HG03159 (cell line): ENCODE data around the gene PLAC1.

ENCODE experiments used
- ATAC-seq: cut with Tn5 transposase; IDR thresholded peaks from one replicate; pipeline ENCODE4 v1.9.1; 2021; ENCODE audit warnings: mild to moderate bottlenecking, moderate library complexity; ENCODE audit not compliant: unreplicated experiment

PLAC1 gene

DNA sequence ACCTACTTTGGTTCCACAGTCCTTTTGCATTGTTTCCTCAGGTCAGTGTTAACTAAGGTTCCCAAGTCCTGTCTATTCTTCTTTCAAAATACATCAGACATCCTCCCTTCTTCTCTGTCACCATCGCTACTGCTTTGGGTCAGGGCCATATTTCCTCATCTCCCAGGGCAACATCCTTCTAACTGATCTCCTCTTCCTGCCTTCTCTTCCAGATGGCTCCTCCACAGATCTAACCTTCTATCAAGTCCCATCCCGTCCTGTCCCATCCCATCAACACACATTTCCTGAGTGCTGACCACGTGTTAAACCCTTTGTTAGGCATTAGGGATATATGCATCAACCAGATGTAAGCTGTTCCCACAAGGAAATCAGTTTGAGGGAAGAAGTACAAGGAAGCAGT is 25.9 kb downstream of the PLAC1 start:
- no peak for ATAC-seq

DNA sequence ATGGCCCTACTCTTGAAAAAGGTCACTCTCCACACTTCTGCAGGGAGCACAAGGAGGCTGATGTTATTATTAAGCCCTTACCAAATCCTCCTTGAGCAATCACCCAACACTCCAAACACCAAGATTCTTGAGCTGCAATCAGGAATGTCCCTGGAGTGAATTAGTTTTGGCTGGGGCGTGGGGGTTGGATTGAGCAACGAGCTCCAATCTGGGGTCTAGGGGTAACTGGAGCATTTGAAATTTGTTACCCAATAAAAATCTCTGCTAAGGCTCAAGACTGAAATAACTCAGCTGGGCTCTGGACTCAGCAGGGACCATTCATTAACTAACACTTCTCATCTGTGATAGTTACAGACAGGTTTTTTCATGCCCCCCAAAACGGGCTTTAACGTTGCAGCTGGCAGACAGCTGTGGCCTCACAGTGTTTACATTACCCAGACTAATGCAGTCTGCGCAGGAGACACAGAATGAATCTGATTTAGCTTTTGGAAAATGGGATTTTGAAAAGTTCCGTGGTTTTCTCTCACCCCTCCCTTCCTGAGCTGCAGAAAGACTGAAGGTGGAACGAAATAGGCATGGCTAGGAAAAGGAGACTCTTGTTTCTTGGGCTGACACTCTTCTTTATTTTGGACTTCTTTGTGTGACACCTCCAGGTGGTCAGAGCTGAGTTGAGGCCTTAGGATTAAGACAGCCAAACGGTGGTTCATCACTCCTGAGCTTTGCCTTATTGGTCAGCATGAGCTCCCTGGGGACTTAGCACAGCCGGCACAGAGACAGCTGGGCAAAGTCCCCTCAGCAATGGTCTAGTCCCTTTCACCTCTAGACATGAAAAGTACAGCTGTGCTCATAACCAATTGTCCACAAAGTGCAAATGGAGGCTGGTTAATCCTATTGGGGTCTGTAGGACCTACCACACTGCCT is 26.6 kb downstream of the PLAC1 start:
- ATAC-seq = no peak

DNA sequence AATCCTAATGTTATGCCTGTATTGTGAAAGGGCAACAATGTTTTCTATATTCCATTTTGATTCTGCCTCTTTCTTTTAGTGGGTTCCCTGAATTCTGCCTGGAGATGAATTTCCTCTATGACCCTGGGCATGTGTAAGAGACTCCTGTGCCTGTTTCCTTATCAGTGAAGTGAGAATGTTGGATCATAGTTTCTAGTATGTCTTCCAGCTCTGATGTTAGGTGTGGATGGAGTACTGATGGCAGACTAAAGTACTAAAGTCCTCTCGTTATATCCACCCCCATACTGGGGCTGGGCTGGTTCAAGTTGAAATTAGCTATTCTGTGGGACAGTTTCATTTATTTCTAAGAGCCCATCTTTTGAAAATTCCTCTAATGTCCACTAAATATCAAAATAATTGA is 29.6 kb downstream of the PLAC1 start:
- ATAC-seq = no peak

DNA sequence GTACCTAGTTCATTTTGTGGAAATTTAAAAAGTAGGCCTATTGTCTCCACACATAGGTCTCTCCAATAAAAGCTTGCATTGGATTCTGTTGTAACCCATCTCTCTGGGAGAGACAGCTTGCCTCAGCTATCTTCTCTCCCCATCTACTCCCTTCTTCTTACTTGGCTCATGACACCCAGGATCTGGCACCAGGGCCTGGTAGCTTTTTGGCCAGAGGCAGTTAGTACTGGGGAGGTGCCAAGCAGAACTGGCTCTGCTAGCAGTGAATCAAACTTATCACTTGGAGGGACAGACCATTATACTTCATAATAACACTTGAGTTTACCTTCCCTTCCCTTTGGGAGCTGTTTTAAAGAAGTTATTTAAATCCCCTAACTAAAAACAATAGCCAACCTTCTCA is 31.8 kb downstream of the PLAC1 start:
- no peak for ATAC-seq

DNA sequence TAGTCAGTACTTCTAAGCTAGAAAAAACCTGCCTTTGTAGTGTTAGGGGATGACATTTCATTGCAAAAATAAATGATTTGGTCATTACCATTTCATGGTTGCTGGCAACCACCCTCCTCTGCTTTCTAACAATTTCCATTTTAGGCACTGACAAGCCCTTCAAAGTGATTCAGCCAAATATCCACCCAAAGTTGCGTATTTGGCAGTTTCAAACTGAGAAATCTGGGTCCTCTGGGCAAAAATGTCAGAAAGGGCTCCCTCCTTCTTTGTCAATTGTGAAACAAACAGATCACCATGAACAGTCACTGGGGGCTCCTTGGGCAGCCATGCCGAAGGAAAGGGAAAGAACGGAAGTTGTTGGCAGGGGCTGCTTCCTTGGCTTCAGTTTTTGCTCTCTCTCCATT is 33.0 kb downstream of the PLAC1 start:
- ATAC-seq = no peak

DNA sequence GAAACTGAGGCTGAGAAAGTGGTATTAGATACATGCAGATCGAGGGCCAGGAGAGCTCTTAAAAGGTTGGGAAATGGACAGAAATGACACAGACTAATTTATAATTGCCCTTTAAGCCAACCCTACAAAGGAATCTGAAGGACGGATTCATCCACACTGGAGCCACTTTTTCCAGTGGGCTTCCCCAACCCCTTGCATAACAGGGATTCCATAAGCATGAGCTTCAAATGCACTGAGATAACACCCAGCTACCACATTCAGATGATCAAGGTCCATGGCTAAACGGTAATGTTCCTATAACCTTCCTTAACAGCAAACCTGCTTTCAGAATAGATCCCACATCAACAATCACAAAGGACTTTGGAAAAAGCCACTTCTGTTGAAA is 34.2 kb downstream of the PLAC1 start:
- no peak for ATAC-seq

DNA sequence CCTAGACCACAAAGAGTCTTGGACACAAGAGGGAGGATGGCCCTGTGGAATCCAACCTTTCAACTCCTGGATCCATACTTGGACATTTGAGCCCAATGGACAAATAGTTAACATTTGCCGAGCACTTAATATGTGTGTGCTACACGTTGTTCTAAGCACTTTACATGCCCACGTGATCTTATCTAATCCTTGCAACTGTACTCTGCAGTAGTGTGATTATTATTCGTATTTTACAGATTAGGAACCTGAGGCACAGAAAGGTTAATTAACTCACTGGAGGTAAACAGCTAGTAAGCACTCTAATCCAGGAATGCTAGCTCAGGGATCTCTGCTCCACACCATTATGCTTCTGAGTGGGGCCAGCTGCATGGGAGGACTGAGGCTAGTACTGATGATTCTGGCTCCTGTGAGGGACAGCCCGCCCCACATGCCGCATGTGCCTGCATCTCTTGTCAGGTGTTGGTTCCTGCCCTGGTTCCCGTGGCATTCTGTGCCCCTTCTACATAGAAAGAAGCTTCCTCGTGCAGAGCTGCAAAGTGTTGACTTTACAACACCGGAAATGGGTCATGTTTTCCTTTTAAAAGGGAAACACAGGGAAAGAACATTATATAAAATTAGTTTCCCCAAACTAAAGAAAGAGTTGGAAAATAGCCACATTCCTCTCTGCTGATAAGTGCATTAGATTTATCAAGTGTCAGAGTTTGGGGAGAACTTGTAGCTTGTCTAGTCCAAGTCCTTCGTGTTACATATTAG is 34.8 kb downstream of the PLAC1 start:
- no peak for ATAC-seq

DNA sequence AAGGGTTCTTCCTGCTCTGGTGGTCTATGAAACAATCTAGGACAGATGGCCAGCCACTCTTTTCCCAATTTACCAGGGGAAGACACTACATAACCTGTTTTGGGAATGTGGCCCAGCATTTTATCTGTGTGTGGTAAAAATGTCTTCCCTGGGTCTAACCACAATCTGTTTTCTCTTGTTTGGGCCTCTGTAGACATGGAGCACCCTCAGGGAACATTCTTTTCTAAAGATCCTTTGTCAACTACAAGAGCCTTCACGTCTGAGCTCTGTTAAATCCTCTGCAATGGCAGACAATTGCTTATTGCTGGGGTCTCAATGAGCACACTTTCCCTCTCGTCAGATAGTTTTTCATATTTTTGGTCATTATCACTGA is 35.5 kb downstream of the PLAC1 start:
- no peak for ATAC-seq

DNA sequence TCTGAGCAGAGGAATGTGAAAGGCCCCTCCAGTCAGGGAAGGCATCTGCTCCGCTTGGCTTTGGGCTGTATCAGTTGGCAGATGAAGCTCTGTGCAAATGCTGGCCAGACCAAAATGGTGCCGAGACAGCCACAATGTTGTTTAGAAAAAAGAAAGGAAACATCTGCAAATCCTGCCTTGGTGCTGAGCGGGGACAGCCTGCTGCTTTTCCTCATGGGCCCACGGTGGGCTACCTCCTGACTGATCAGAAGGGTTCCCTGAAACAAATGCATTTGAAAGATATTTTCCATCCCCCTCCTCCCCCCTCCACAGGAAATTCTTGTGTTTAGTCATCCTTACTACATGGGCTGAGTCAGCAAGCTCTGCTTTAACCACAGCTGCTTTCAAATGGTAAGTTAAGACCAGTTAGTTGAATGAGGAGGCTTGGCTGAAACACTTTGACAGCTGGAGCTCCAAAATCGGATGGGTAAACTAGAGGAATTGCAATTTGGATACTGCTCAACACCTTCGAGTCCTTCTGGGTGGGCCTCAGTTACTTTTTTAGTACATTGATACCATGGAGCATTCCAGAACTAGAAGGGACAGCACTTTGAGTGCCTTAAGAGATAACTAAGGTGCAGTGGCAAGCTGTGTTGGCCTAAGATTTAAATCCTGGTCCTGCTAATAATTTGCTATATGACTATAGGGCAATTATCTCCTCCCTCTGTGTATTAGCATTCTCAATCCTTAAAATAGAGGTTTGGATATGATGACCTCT is 36.0 kb downstream of the PLAC1 start:
- peak; percentile 81 for ATAC-seq

DNA sequence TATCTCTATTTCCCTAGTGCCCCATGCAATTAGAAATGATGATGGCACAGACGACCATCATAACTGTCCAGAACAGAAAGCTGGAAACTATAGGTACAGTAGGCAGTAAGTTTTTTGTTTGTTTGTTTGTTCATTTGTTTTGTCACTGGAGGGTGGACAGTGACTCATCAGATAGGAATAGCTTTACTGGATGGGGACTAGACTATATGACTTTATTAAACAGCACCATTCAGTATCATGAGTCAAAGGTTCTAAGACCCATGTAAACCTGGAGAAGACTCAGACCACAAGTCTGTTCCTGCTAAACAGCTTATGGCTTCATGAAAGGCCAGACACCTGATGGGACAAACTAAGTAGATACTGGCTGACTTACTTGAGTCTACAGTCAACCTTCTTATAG is 38.4 kb downstream of the PLAC1 start:
- no peak for ATAC-seq

DNA sequence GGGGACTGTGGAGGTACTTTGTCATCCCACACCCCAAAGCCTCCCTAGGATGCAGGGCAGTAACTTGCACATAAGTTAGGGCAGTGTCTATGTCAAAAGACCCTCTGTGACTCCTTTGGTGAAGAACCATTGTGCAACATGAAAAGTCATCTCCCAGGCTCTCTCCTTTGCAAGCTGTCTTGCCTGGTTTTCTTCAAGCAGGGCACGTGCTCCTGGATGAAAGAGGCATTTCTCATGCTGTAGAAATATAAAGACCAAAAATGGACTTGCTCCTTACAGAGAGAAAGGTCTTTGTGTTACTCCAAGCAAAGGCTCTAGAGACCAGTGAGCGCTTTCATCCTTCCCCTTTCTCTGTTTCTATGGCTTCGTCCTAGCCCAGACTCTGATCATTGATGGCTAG is 44.9 kb downstream of the PLAC1 start:
- no peak for ATAC-seq

DNA sequence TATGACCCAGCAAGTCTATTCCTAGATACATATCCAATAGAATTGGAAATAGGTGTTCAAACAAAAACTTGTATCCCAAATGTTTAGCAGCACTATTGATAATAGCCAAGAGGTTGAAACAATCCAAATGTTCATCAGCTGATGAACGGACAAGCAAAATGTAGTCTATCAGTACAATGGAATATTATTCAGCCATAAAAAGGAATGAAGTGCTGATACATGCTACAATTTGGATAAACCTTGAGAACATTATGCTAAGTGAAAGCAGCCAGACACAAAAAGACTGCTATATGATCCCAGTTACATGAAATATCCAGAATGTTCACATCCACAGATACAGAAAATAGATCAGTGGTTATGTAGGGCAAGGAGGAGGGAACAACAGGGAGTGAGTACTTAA is 50.1 kb downstream of the PLAC1 start:
- ATAC-seq = no peak

DNA sequence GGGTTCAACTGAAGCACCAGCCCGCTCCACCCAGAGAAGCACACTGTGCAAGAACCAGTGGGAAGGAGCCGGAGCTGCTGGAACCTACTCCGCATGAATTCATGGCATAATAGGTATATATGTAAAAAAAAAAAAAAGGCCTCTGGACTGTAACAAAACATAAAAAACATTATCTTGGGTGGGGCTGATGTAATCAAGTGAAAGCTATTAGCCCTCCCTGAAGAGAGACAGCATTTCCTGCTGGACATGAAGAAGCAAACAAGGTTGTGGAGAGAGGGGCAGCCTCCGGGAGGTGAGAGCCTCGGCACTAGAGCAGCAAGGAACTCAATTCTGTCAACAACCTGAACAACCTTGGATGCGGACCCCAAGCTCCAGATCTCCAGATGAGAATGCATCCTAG is 50.7 kb downstream of the PLAC1 start:
- no peak for ATAC-seq

DNA sequence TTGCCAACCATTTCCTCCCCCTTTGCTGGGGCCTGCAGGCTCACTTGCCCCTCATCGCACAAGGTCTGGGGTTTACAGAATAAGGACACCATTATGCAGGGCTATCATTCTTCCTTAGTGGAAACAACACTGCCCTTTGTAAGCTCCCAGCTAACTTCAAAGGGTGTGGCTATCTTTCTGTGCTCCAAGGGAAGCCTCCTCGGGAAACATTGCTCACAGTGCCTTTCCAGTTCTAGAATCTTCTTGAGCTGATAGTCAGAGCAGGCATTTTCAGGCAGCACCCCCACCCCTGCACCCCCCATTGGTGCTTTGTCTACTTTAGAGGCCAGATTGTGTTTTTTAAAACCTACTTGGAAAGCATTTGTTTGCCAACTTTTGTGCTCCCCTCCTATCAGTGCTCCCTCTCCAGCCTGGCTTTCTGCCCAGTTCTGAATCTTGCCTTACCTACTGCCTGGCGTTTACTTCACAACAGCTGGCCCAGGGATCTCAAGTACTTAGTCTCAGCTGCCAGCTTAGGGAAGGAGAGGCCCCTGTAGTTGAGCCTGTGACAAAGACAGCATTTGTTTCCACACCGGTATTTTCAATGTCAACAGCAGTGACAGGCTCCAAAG is 53.5 kb downstream of the PLAC1 start:
- no peak for ATAC-seq

DNA sequence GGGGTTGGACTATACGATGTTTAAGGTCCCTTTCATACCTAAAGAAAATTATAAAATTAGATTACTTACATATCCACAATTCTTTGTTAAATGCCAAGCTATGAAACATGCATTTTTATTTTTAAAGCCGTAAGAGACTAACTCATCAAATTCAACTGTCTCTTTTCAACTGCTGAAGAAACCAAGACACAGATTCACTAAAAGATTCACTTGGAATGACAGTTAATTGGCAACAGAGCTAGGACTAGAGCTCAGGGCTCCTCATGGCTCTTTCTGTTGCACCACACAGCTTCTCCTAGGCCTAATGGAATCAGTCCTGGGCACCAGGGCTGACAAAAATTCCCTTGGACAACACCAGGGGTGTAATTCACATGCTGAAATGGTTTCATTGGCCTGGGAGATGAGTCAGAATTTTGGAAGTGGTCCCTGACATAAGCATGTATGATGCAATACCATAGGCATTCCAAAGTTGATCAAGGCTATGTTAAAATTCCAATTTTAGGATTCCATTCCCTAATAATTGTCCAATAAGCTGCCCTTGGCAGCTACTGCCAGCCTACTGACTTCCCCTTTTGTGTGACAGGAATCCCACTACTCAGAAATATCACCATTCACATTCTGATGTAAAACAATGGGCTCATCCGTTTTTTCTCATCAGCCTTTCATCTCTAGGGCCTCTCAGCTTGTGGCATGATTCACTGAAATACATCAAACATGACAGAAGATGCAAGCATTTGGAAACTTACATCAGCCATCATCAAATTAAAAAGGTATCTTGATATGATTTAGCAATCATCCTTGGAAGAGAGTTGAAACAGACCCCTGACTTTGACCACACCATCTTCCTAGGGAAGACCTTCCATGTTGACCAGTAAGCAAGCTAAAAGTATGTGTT is 54.2 kb downstream of the PLAC1 start:
- no peak for ATAC-seq

DNA sequence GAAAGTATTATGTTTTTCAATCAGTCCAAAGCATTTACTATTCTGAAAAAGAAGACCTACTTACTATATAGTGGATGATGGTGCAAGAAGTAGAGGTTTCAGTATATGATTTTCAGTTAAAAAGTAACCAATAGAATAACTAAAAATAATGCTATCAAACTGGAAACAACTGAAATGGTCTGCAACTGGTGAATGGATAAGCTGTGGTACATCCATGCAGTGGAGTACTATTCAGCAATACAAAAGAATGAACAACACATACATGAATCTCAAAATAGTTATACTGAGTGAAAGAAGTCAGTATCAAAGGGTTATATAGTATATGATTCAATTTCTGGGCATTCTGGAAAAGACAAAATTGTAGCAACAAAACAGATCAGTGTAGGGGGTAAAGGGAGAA is 55.9 kb downstream of the PLAC1 start:
- ATAC-seq = no peak

DNA sequence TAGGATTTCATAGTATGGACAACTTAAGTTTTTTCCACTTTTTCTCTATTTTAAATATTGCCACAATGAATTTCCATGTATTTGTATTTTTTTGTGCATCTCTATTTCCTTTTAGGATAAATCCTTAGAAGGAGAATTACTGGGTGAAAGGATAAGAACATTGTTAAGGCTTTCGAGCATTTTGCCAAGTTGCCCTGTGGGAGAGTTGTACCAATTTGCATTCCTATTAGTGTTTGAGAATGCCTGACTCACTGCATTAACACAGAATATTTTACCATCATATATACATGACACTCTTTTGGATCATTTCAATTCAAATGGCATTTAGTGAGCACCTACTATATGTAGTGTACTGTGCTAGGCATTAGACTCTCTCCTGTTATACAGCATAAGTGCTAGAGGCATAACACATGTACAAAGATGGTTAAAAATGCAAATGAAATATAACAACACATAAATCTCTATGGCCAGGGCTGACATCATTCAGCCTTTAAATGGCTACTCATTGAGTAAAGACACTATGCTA is 57.0 kb downstream of the PLAC1 start:
- ATAC-seq = no peak

DNA sequence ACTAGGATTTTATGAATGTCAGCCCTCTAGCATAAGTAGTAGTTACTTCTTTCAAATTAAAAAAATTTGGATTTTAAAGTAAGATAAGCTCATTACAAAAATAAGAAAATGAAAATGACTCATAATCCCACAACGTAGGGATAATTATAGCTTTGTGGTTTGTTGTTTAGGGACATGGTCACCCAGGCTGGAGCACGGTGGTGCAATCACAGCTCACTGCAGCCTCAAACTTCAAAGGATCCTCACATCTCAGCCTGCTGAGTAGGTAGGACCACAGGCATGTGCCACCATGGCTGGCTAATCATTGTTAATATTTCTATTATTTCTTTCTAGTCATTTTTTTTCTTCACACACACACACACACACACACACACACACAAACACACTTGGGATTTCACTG is 57.6 kb downstream of the PLAC1 start:
- ATAC-seq = no peak

DNA sequence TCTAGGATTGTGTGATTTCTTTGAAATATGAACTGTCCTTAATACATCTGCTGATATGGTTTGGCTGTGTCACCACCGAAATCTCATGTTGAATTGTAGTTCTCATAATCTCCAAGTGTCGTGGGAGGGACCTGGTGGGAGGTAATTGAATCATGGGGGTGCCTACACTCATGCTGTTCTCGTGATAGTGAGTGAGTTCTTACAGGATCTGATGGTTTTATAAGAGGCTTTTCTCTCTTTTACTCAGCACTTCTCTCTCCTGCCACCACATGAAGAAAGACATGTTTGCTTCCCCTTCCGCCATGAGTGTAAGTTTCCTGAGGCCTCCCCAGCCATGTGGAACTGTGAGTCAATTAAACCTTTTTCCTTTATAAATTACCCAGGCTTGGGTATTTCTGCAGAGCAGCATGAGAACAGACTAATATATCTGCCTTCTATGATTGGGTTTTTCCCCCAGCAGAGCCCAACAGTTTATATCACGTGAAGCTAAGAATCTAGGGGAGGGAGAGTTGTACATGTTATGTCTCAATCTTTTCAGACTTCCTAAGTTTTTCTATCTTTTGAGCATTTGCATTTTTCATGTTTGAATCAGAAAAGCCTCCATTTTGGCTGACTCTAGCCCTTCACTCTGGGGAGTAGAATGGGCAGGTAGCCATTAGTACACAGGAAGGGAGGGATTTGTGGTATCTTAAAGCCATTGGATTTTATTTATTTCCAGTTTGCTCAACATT is 58.9 kb downstream of the PLAC1 start:
- ATAC-seq = no peak
